ENCODE results near the gene SCAPER.

DNA sequence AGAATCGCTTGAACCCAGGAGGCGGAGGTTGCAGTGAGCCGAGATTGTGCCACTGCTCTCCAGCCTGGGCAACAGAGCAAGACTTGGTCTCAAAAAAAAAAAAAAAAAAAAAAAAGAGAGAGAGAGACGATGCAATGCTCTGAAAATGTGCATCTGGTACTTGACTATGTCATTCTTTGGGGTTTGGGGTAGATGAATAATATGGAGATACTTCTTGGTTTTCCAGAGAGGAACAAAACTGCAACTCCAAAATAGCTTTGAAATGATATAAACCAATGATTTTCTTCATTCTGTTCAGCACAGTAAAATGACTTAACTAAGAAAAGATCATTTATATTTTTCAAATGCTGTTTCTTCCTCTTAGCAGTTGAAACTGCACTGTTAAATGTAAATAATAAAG lies 409.7 kb downstream of the SCAPER start:
- TF ChIP-seq CTCF (IDR thresholded peaks at IDR 0.05): no peak
- no peak for TF ChIP-seq POLR2AphosphoS5 (IDR thresholded peaks at IDR 0.05)
- TF ChIP-seq POLR2A (IDR thresholded peaks at IDR 0.05): no peak

Data from breast epithelium (tissue), 3 donors.